GM19328 (cell line): ENCODE data around the gene SDK1.
"Not testable (repeated sequence)": the region's sequence is repeated elsewhere in the genome, so short reads cannot be mapped to it uniquely, and the experiment has no call there.

Experiments used
- ATAC-seq: cut with Tn5 transposase; IDR thresholded peaks from one replicate; pipeline ENCODE4 v1.9.1; 2021; ENCODE audit warnings: mild to moderate bottlenecking, moderate library complexity; ENCODE audit not compliant: unreplicated experiment

The SDK1 gene

DNA sequence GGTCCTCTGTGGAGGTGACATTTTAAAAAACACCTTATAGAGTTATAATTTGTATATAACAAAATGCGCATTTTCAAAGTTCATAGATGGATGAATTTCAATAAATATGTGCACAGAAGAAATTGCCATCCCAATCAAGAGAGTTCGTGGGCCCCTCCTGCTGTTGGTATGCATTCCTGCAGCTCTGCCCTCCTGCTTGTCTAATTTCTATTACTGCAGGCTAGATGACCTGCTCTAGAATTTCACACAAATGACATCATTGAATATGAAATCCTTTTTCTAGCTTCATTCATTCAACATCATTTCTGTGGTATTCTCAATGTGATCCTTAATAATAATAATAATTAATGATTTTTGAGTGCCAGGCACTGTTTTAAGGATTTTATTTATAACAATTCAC lies 348.2 kb downstream of the SDK1 start:
- no peak for ATAC-seq

- ATAC-seq = no peak
These were observed 348.8 kb downstream of the SDK1 start for GRCh38 chr7:3649678-3650440.

DNA sequence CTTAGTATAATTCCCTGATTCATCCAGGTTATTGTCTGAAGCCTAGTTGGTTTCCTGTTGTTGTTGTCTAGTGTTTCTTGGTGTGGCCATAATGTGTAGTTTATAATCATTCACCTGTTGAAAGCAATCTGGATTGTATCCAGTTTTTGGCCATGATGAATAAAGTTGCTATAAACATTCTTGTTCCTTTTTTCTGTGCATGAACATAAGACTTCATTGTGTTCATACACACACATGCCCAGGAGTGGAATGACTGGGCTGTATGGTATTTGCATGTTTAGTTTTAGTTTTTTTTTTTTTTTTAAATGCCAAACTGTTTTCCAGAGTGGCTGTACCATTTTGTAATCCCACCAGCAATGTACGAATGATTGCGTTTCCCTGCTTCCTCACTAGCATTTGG lies 349.8 kb downstream of the SDK1 start:
- ATAC-seq = no peak

GRCh38 chr7:3655635-3656034 lies 354.6 kb downstream of the SDK1 start:
- no peak for ATAC-seq

- ATAC-seq = no peak
These were observed 356.2 kb downstream of the SDK1 start for GRCh38 chr7:3657206-3657605.

DNA sequence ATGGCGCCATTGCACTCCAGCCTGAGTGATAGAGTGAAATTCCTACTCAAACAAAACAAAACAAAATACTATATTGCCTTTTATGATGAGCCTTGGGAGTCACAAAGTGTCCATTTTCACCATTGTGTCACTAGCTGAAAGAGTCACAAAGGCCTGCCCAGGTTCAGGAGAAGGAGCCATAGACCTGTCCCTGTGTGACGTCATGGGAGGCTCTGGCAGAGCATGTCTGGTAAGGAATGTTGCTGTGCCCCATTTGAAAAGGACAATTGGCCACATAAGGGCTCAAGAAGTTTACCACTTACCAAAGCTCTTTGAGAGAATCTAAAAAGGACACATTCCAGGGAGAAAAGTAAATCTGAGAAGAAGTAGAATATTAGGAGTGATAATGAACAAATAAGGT lies 367.7 kb downstream of the SDK1 start:
- ATAC-seq = no peak

DNA sequence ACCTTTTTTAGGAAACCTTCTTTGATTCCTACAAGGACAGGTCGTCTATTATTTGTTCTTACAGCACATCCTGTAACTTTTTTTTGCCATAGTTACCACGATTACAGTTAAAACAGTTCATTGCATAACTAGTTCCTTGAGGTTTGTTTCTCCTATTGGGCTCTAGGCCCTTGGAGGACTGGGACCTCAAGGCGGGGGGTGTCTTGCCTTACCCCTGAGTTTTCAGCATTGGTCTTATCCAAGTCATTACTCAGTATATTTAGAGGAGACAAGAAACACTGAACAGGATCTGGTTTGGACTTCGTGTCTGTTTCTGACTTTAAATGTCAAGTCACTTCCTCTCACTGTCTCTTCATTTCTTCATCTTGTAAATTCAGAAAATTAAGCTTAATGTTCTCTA lies 369.8 kb downstream of the SDK1 start:
- ATAC-seq = no peak

- ATAC-seq = no peak
These were observed 372.5 kb downstream of the SDK1 start for GRCh38 chr7:3673524-3673923.

DNA sequence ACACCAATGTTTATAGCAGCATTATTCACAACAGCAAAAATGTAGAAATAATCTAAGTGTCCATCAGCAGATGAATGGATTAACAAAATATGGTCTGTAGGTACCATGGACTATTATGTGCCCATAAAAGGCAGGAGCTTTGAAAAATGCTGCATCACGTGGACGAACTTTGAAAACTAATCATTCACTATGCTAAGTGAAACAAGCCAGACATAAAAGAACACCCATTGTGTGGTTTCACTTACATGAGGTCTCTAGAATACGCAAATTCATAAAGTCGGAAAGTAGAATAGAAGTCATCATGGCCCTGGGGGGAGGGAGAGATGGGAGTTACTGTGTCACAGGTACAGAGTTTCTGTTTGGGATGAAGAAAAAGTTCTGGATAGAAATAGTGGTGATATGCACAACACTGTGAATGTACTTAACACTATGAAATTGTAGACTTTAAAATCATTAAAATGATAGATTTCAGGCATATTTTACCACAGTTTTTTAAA lies 377.3 kb downstream of the SDK1 start:
- ATAC-seq = no peak

DNA sequence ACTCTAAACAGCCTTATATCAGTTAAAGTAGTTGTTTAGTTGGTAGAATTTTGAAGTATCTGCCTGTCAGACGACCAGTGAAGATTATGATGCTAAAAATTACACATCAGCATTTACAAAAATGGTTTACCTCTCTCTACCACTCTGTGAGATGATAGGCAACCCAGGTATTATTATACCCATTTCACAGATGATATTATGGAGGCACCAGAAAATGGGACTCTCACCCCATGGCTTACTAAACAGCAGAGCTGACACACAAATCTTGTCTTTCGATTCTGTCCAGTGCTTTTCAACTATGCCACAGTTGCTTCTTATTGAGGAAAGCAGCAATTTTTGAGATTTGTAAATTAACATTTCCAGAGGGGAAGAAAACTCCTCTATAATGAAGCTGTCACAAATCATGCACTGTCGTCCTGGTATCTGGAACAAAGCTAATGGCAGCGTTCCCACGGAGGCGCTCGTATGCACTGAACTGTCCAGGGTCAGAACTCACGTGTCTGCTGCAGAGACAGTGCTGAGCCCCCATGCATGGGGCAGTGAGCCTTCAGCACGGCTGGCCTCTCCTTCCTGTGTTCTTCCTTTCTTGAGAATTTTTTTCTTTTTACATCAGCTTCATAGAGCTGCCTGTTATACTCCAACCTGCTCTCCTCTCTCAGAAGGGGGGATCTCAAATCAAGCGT lies 381.1 kb downstream of the SDK1 start:
- ATAC-seq = no peak

DNA sequence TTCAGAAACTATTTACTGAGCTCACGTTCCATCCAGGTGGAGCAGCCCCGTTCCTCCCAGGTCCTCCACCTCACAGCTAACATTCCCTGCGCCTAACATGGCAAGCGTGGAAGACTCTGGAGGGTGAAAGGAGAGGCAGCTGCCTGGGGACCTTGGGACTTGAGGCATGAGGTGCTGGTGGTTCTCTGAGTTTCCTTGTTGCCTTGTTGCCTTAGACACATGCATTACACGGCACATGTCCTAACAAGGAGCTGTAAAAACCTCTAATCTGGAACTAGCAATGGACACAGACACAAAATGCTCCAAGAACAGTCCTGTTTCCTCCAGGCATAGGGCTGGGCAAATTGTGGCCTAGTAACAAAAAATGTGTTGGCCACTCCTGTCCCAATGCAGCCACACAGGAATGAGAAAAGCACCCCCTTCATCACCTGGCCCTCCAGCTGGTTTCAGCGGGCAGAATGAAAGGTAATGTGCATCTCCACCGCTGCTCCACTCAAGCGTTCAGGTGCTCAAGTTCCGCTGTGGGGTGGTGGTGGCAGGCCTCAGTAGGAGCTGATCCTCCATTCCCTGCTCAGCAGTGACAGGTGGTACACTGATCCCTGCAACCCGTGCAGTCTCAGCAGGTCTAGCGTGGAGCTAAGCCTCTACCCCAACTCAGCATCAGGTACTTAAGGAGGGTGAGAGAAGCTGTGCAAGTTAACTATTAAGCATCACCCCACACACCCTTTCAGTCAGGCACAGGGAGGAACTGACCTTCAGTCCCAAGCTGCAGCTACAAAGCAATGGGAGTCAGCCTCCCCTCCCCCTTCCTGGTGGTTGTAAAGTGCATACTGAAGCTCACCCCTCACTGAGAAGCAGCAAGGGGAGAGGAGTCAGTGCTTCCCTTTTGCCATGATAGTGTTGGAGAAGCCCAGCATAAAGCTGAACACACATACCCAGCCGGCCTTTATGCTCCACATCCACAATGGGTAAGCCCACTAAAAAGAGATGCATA lies 382.8 kb downstream of the SDK1 start:
- no peak for ATAC-seq

DNA sequence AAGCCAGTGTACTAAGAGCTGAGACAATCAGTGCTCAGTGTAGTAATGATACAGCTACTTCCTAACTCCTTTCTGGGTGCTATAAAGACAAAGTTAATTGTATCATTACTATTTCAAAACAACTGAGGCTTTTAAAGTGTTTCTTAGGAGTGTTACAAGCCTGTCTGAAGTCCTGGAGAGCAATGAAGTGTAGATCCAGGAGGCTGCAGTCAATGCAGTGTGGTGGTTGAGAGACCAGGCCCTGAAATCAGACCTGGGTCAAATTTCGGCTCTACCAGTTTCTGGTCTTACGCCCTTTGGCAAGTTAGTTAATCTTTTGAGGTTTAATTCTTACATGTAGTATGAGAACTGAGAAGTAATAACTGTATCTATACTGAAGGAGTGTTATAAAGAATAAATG lies 387.0 kb downstream of the SDK1 start:
- ATAC-seq = no peak

GRCh38 chr7:3688842-3689241 lies 387.8 kb downstream of the SDK1 start:
- ATAC-seq = no peak

GRCh38 chr7:3691478-3692158 lies 390.6 kb downstream of the SDK1 start:
- no peak for ATAC-seq

- ATAC-seq = no peak
These were observed 394.6 kb downstream of the SDK1 start for GRCh38 chr7:3695602-3696001.

GRCh38 chr7:3696113-3696512 lies 395.1 kb downstream of the SDK1 start:
- no peak for ATAC-seq

GRCh38 chr7:3697472-3697871 lies 396.4 kb downstream of the SDK1 start:
- ATAC-seq = no peak

DNA sequence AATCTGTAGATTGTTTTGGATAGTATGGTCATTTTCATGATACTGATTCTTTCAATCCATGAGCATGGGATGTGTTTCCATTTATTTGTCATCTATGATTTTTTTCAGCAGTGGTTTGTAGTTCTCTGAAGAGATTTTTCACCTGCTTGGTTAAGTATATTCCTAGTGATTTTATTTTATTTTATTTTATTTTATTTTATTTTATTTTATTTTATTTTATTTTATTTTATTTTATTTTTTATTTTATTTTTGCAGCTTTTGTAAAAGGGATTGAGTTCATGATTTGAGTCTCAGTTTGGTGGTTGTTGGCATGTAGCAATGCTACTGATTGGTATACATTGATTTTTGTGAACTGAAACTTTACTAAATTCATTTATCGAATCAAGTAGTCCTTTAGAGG lies 404.2 kb downstream of the SDK1 start:
- ATAC-seq = no peak

GRCh38 chr7:3706091-3706490 lies 405.0 kb downstream of the SDK1 start:
- not testable (repeated sequence) for ATAC-seq

- ATAC-seq = no peak
These were observed 409.1 kb downstream of the SDK1 start for GRCh38 chr7:3710122-3710521.

GRCh38 chr7:3710531-3710930 lies 409.5 kb downstream of the SDK1 start:
- ATAC-seq = no peak
